CD4-positive, alpha-beta T cell treated with Interleukin-10 for 1 hour (primary cell): ENCODE measurements around the gene EFEMP1.
"Not testable (repeated sequence)": the region's sequence is repeated elsewhere in the genome, so short reads cannot be mapped to it uniquely, and the experiment has no call there.

Experiments used
- DNase-seq: peaks from one replicate; pipeline ENCODE4 v3.0.0-alpha.2; 2020

EFEMP1 gene

GRCh38 chr2:55862246-55862645 is 61.3 kb downstream of the EFEMP1 start:
- DNase-seq = no peak

- no peak for DNase-seq
These were observed 61.8 kb downstream of the EFEMP1 start for GRCh38 chr2:55861733-55862132.

GRCh38 chr2:55860832-55861231 is 62.8 kb downstream of the EFEMP1 start:
- no peak for DNase-seq

- DNase-seq = no peak
These were observed 63.7 kb downstream of the EFEMP1 start for GRCh38 chr2:55859875-55860274.

- no peak for DNase-seq
These were observed 65.8 kb downstream of the EFEMP1 start for GRCh38 chr2:55857766-55858165.

- no peak for DNase-seq
These were observed 66.6 kb downstream of the EFEMP1 start for GRCh38 chr2:55856936-55857335.

- DNase-seq = no peak
These were observed 75.5 kb downstream of the EFEMP1 start for GRCh38 chr2:55848096-55848495.

- DNase-seq = no peak
These were observed 77.2 kb downstream of the EFEMP1 start for GRCh38 chr2:55846426-55846825.

- DNase-seq = no peak
These were observed 78.6 kb downstream of the EFEMP1 start for GRCh38 chr2:55844986-55845385.

GRCh38 chr2:55843994-55844345 is 79.6 kb downstream of the EFEMP1 start:
- DNase-seq = no peak

GRCh38 chr2:55843096-55843993 is 80.2 kb downstream of the EFEMP1 start:
- no peak for DNase-seq

GRCh38 chr2:55842046-55842445 is 81.5 kb downstream of the EFEMP1 start:
- DNase-seq = no peak

- DNase-seq = no peak
These were observed 83.1 kb downstream of the EFEMP1 start for GRCh38 chr2:55840460-55840859.

- no peak for DNase-seq
These were observed 84.3 kb downstream of the EFEMP1 start for GRCh38 chr2:55839182-55839819.

- no peak for DNase-seq
These were observed 84.9 kb downstream of the EFEMP1 start for GRCh38 chr2:55838653-55839052.

GRCh38 chr2:55838117-55838516 is 85.5 kb downstream of the EFEMP1 start:
- not testable (repeated sequence) for DNase-seq

GRCh38 chr2:55837073-55837472 is 86.5 kb downstream of the EFEMP1 start:
- no peak for DNase-seq

GRCh38 chr2:55831671-55832410 is 91.7 kb downstream of the EFEMP1 start:
- DNase-seq = not testable (repeated sequence)

- no peak for DNase-seq
These were observed 95.7 kb downstream of the EFEMP1 start for GRCh38 chr2:55827855-55828254.

- not testable (repeated sequence) for DNase-seq
These were observed 96.2 kb downstream of the EFEMP1 start for GRCh38 chr2:55827428-55827827.

- no peak for DNase-seq
These were observed 97.3 kb downstream of the EFEMP1 start for GRCh38 chr2:55826246-55826645.

GRCh38 chr2:55824551-55825096 is 99.0 kb downstream of the EFEMP1 start:
- no peak for DNase-seq
